OCI-LY7 (cell line): Measurements from ENCODE around the gene HOXA1.

Experiments
- EZH2phosphoT487 ChIP-seq: fragments of 200-600 bp; sonication (generic); IDR thresholded peaks from 2 replicates; pipeline ENCODE4 v1.6.1; 2018; ENCODE audit warnings: low read depth, borderline replicate concordance, mild to moderate bottlenecking, mixed run types, antibody characterized with exemption, low read length, moderate library complexity, mixed read lengths
- TF ChIP-seq, protein P1 (sequence below): fragments of 200-600 bp; sonication (generic); conservative IDR thresholded peaks from 2 replicates; pipeline ENCODE4 v1.5.1; 2014; ENCODE audit warnings: mild to moderate bottlenecking, antibody characterized with exemption, low read length, moderate library complexity, mixed read lengths

DNA sequence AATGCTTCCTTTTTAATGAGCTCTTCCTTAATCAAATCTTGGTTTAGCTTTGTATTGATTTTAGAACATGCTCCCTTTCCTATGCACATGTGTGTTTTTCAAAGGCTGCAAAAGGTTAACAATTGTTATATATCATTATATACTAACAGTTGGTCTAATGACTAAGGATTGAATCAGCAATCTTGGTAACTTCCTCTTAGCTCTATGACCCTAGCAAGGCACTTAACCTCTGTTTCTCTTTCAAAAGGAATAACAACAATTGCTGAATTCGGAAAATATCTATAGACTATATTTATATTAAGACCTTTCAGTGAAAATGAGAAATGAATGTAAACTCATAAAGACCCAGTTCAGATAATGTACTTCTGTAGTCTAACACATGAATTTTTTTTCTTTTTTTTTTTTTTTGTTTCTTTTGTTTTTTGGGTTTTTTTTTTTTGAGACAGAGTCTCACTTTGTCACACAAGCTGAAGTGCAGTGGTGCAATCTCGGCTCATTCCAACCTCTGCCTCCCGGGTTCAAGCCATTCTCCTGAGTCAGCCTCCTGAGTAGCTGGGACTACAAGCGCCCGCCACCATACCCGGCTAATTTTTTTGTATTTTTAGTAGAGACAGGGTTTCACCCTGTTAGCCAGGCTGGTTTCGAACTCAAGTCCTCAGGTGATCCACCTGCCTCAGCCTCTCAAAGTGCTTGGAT, 48.8 kb downstream of the HOXA1 start:
- TF ChIP-seq, protein P1, sequence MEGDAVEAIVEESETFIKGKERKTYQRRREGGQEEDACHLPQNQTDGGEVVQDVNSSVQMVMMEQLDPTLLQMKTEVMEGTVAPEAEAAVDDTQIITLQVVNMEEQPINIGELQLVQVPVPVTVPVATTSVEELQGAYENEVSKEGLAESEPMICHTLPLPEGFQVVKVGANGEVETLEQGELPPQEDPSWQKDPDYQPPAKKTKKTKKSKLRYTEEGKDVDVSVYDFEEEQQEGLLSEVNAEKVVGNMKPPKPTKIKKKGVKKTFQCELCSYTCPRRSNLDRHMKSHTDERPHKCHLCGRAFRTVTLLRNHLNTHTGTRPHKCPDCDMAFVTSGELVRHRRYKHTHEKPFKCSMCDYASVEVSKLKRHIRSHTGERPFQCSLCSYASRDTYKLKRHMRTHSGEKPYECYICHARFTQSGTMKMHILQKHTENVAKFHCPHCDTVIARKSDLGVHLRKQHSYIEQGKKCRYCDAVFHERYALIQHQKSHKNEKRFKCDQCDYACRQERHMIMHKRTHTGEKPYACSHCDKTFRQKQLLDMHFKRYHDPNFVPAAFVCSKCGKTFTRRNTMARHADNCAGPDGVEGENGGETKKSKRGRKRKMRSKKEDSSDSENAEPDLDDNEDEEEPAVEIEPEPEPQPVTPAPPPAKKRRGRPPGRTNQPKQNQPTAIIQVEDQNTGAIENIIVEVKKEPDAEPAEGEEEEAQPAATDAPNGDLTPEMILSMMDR: no peak
- no peak for TF ChIP-seq EZH2phosphoT487
